Ishikawa (cell line): ENCODE measurements around the gene ABHD3.

Source experiments
- CREB1 ChIP-seq: IDR thresholded peaks from 2 replicates; pipeline ENCODE4 v1.6.1; 2012; ENCODE audit warnings: low read depth
- EGR1 ChIP-seq: IDR thresholded peaks from 2 replicates; pipeline ENCODE4 v1.6.1; 2012
- EP300 ChIP-seq: IDR thresholded peaks from 2 replicates; pipeline ENCODE4 v1.6.1; 2012; ENCODE audit warnings: borderline replicate concordance
- RAD21 ChIP-seq: IDR thresholded peaks from 2 replicates; pipeline ENCODE4 v1.6.1; 2012; ENCODE audit warnings: low read depth
- REST ChIP-seq: IDR thresholded peaks from 2 replicates; pipeline ENCODE4 v1.6.1; 2012; ENCODE audit warnings: low read depth, mild to moderate bottlenecking
- TAF1 ChIP-seq: IDR thresholded peaks from 2 replicates; pipeline ENCODE4 v1.6.1; 2012; ENCODE audit warnings: low read depth, mild to moderate bottlenecking
- YY1 ChIP-seq: IDR thresholded peaks from 2 replicates; pipeline ENCODE4 v1.6.1; 2012; ENCODE audit warnings: low read depth

GRCh38 chr18:21684731-21685130, 19.8 kb downstream of the ABHD3 start:
- TF ChIP-seq EGR1 = no peak
- TF ChIP-seq TAF1 = no peak
- TF ChIP-seq EP300 = no peak
- TF ChIP-seq YY1 = no peak
- no peak for TF ChIP-seq REST
- no peak for TF ChIP-seq CREB1
- no peak for TF ChIP-seq RAD21
